HCT116 (cell line): ENCODE results near the gene XYLT2.

Experiments used
- CTCF ChIP-seq, 3 experiments: fragments of 200-600 bp in 1 of 3; sonication (generic) in 1 of 3; IDR thresholded peaks in 2 of 3; conservative IDR thresholded peaks in 1 of 3; 2 replicates each; pipeline ENCODE4 v1.5.1; 2012 to 2017; ENCODE audit warnings: low read depth in 2 of 3, low read length in 2 of 3, antibody characterized with exemption in 1 of 3, borderline replicate concordance in 1 of 3, control low read depth in 1 of 3, mild to moderate bottlenecking in 1 of 3, mixed read lengths in 1 of 3, mixed run types in 1 of 3, moderate library complexity in 1 of 3; ENCODE audit not compliant: insufficient read depth in 1 of 3
- POLR2A ChIP-seq: IDR thresholded peaks from 2 replicates; pipeline ENCODE4 v1.7.0; 2011; ENCODE audit warnings: borderline replicate concordance; ENCODE audit not compliant: insufficient read depth, insufficient read length; ENCODE audit errors: extremely low read depth
- POLR2AphosphoS5 ChIP-seq: IDR thresholded peaks from 2 replicates; pipeline ENCODE4 v1.6.1; 2011; ENCODE audit warnings: mild to moderate bottlenecking, low read depth, low read length, moderate library complexity
- RAD21 ChIP-seq: IDR thresholded peaks from 2 replicates; pipeline ENCODE4 v1.6.1; 2012; ENCODE audit warnings: low read depth, mild to moderate bottlenecking
- REST ChIP-seq: IDR thresholded peaks from 2 replicates; pipeline ENCODE4 v1.6.1; 2012; ENCODE audit warnings: low read depth
- SIN3A ChIP-seq: IDR thresholded peaks from 2 replicates; pipeline ENCODE4 v1.6.1; 2012; ENCODE audit warnings: low read depth
- SP1 ChIP-seq: IDR thresholded peaks from 2 replicates; pipeline ENCODE4 v1.6.1; 2012; ENCODE audit warnings: low read depth
- TCF7L2 ChIP-seq: IDR thresholded peaks from 2 replicates; pipeline ENCODE4 v1.7.0; 2011; ENCODE audit warnings: borderline replicate concordance, inconsistent platforms; ENCODE audit not compliant: insufficient read depth, insufficient read length; ENCODE audit errors: extremely low read depth

GRCh38 chr17:50353600-50354195 is 7.8 kb downstream of the XYLT2 start:
- TF ChIP-seq CTCF (IDR thresholded peaks at IDR 0.05 in 2 of 3, conservative IDR thresholded peaks at IDR 0.05 in 1 of 3; ENCODE audit: borderline replicate concordance in 1 of 3, insufficient read depth in 1 of 3, low read depth in 2 of 3, low read length in 2 of 3), result no peak
- no peak for TF ChIP-seq TCF7L2
- TF ChIP-seq SP1, result no peak
- TF ChIP-seq POLR2A, result no peak
- TF ChIP-seq REST, result no peak
- TF ChIP-seq RAD21, result no peak
- no peak for TF ChIP-seq SIN3A
- no peak for TF ChIP-seq POLR2AphosphoS5
